HEK293T (cell line): Measurements from ENCODE around the gene OR6B3.

ENCODE experiments used
- CTCF ChIA-PET: fragments of 350-600 bp; formaldehyde crosslinking; extraction: SDS; loops from one replicate; lab custom pipeline; 2021; ENCODE audit warnings: antibody characterized with exemption, inconsistent platforms; lab: Yijun Ruan, JAX
- POLR2A ChIA-PET: fragments of 350-600 bp; formaldehyde crosslinking; extraction: SDS; loops from one replicate; lab custom pipeline; 2020; ENCODE audit warnings: antibody characterized with exemption, inconsistent platforms; lab: Yijun Ruan, JAX
- DNase-seq: peaks from one replicate; pipeline ENCODE4 v3.0.0; 2012; ENCODE audit warnings: mixed read lengths; ENCODE audit errors: extremely low spot score
- ARNT ChIP-seq: fragments of 450-650 bp; IDR thresholded peaks from 2 replicates; pipeline ENCODE4 v1.6.1; 2017; ENCODE audit warnings: mild to moderate bottlenecking
- BHLHE40 ChIP-seq: fragments of 450-650 bp; IDR thresholded peaks from 2 replicates; pipeline ENCODE4 v1.6.1; 2016; ENCODE audit warnings: mild to moderate bottlenecking, moderate library complexity, borderline replicate concordance
- CTBP1 ChIP-seq: fragments of 450-650 bp; IDR thresholded peaks from 2 replicates; pipeline ENCODE4 v1.6.1; 2016; ENCODE audit warnings: borderline replicate concordance
- ELF4 ChIP-seq: fragments of 450-650 bp; IDR thresholded peaks from 2 replicates; pipeline ENCODE4 v1.6.1; 2017; ENCODE audit warnings: antibody characterized with exemption
- FOXA1 ChIP-seq: fragments of 450-650 bp; IDR thresholded peaks from 2 replicates; pipeline ENCODE4 v1.6.1; 2016; ENCODE audit warnings: mild to moderate bottlenecking
- FOXK2 ChIP-seq: fragments of 450-650 bp; IDR thresholded peaks from 2 replicates; pipeline ENCODE4 v1.6.1; 2016; ENCODE audit warnings: mild to moderate bottlenecking
- FOXM1 ChIP-seq: fragments of 450-650 bp; IDR thresholded peaks from 2 replicates; pipeline ENCODE4 v1.6.1; 2017; ENCODE audit warnings: mild to moderate bottlenecking, borderline replicate concordance
- HDGF ChIP-seq: fragments of 450-650 bp; IDR thresholded peaks from 2 replicates; pipeline ENCODE4 v1.6.1; 2017; ENCODE audit warnings: antibody characterized with exemption, borderline replicate concordance
- L3MBTL2 ChIP-seq: fragments of 450-650 bp; conservative IDR thresholded peaks from 2 replicates; pipeline ENCODE4 v1.6.1; 2016; ENCODE audit warnings: mild to moderate bottlenecking
- LEF1 ChIP-seq: fragments of 450-650 bp; IDR thresholded peaks from 2 replicates; pipeline ENCODE4 v1.6.1; 2017; ENCODE audit warnings: mild to moderate bottlenecking, borderline replicate concordance
- NFRKB ChIP-seq: fragments of 450-650 bp; IDR thresholded peaks from 2 replicates; pipeline ENCODE4 v1.6.1; 2016; ENCODE audit warnings: mild to moderate bottlenecking, moderate library complexity
- SP1 ChIP-seq: fragments of 450-650 bp; IDR thresholded peaks from 2 replicates; pipeline ENCODE4 v1.6.1; 2017
- SUZ12 ChIP-seq: fragments of 450-650 bp; IDR thresholded peaks from 2 replicates; pipeline ENCODE4 v1.6.1; 2016; ENCODE audit warnings: mild to moderate bottlenecking
- TARDBP ChIP-seq: fragments of 450-650 bp; IDR thresholded peaks from 2 replicates; pipeline ENCODE4 v1.6.1; 2016
- ZNF384 ChIP-seq: fragments of 450-650 bp; IDR thresholded peaks from 2 replicates; pipeline ENCODE4 v1.6.1; 2016
- TF ChIP-seq, protein P1 (sequence below): fragments of 450-650 bp; IDR thresholded peaks from 2 replicates; pipeline ENCODE4 v1.6.1; 2016

Gene OR6B3

GRCh38 chr2:240041363-240041762 lies 12.0 kb downstream of the OR6B3 start:
- TF ChIP-seq NFRKB: no peak
- DNase-seq: no peak
- ChIA-PET CTCF (no interaction called here), POLR2A (interaction anchor here (0.9 kb wide), 1 partner anchor 16 kb away, joined by 3 read pairs; the partner anchor contains the start of gene NDUFA10)

DNA sequence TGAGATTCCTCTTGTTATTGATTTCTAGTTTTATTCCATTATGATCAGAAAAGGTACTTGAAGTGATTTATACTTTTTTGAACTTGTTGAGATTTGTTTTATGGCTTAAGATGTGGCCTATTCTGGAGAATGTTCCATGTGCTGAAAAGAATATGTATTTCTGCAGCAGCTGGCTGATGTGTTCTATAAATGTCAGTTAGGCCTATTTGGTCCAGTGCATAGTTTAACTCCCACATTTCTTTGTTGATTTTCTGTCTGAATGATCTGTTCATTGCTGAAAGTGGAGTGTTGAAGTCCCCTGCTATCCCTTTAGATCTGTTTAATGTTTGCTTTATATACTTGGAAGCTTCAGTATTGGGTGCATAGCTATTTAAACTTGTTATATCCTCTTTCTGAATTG lies 16.0 kb downstream of the OR6B3 start:
- CTCF ChIA-PET: no interaction called here
- no peak for TF ChIP-seq FOXM1
- TF ChIP-seq, protein P1, sequence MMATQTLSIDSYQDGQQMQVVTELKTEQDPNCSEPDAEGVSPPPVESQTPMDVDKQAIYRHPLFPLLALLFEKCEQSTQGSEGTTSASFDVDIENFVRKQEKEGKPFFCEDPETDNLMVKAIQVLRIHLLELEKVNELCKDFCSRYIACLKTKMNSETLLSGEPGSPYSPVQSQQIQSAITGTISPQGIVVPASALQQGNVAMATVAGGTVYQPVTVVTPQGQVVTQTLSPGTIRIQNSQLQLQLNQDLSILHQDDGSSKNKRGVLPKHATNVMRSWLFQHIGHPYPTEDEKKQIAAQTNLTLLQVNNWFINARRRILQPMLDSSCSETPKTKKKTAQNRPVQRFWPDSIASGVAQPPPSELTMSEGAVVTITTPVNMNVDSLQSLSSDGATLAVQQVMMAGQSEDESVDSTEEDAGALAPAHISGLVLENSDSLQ: no peak
- POLR2A ChIA-PET: no interaction called here

DNA sequence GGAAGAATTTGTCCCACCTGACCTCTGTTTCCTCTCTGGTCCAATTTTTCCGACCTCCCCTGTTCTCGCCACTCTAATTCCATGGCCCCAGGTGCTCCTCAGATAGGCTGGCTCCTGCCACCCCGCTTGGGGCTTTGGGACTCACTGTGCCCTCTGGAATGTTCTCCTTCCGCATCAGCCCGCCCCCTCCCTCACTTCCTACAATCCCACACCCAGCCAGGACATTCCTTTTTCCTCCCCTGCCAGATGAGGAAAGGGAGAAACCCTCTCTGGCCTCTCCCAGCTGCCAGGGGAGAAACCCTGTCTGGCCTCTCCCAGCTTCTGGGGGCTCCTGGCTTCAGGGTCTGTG lies 20.0 kb downstream of the OR6B3 start:
- no peak for TF ChIP-seq CTBP1
- TF ChIP-seq SUZ12: no peak
- TF ChIP-seq TARDBP: no peak
- TF ChIP-seq SP1: no peak
- no peak for TF ChIP-seq FOXM1
- no peak for TF ChIP-seq NFRKB
- TF ChIP-seq L3MBTL2: no peak
- no peak for TF ChIP-seq ARNT
- no peak for TF ChIP-seq FOXK2
- no peak for TF ChIP-seq HDGF
- TF ChIP-seq ELF4: no peak
- TF ChIP-seq BHLHE40: no peak
- TF ChIP-seq FOXA1: no peak
- TF ChIP-seq LEF1: no peak
- TF ChIP-seq ZNF384: no peak
- TF ChIP-seq, protein P1: no peak
- ChIA-PET POLR2A (no interaction called here), CTCF (no interaction called here)
- DNase-seq: no peak

More for the DNA sequence above, 16.0 kb downstream of the OR6B3 start:
- DNase-seq: no peak

GRCh38 chr2:240032406-240033329 lies 20.7 kb downstream of the OR6B3 start:
- no peak for DNase-seq
- TF ChIP-seq SP1 (no peak), CTBP1 (no peak), ARNT (no peak), TARDBP (no peak), ELF4 (no peak), BHLHE40 (no peak), LEF1 (no peak), ZNF384 (no peak), HDGF (no peak), FOXA1 (no peak), FOXK2 (no peak), FOXM1 (no peak), NFRKB (no peak), L3MBTL2 (no peak)
- TF ChIP-seq, protein P1: no peak
- POLR2A ChIA-PET: no interaction called here
- CTCF ChIA-PET: no interaction called here

DNA sequence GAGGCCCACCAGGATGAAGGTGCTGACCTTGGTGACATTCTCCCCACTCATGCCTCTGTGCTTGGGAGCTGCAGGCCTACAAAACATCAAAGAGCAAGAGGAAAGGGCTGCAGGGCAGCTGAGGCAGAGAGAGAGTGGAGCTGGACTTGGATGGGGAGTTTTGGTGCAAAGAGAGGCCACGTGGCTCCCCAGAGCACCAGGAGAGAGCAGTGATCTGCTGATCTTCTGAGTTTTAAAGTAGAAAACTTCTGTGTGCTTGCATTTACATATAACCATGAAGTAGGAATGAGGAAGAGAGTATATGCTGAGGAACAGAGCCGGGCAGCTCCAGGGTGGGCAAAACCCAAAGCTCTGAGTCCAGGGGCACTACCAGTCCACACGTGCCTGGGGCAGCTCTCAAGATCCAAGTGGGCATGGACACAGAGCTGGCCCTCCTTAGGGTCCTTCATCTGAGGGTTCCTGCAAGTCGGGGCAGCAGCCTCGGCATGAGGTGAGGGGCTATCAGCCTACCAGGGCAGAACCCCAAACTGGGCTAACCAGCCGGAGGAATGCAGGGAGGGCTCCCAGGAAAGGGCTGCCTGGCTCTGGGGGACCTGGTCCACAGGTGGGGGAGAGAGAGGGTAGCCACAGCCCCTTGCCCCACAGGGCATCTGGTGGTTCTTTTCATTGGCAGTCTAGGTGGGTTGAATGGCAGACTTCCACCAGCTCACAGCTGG lies 22.8 kb downstream of the OR6B3 start, which contains the start of gene OR6B2:
OR6B2 (minus strand) TSS at position 51 of the 716 bp plus-strand sequence; CDS start at position 51, 0 bp downstream.
- TF ChIP-seq L3MBTL2 (no peak), CTBP1 (no peak)
- CTCF ChIA-PET: interaction anchor here (1.5 kb wide), 1 partner anchor 9 kb away, joined by 4 read pairs; no protein-coding TSS in a partner anchor
- POLR2A ChIA-PET: no interaction called here
- DNase-seq: no peak

- TF ChIP-seq LEF1 (no peak), SUZ12 (no peak), ELF4 (no peak), FOXK2 (no peak), TARDBP (no peak), FOXA1 (no peak), BHLHE40 (no peak), ARNT (no peak), NFRKB (no peak), CTBP1 (no peak), SP1 (no peak)
- TF ChIP-seq, protein P1: no peak
- ChIA-PET POLR2A (interaction anchor here (0.9 to 1.4 kb wide), 5 partner anchors 9 to 40 kb away, joined by 3 to 4 read pairs (median 3); no protein-coding TSS in a partner anchor), CTCF (interaction anchor here (1.1 kb wide), 1 partner anchor 37 kb away, joined by 3 read pairs; no protein-coding TSS in a partner anchor)
- peak; percentile 28 for DNase-seq
Measured at GRCh38 chr2:240024766-240025165, 28.6 kb downstream of the OR6B3 start.
